NCI-H2196 (cell line): ENCODE measurements around the gene OR2T11.
"Not testable (repeated sequence)": the region's sequence is repeated elsewhere in the genome, so short reads cannot be mapped to it uniquely, and the experiment has no call there.

Experiments
- DNase-seq: peaks from one replicate; lab custom pipeline; 2025; ENCODE audit not compliant: unreplicated experiment; lab: John Stamatoyannopoulos, UW

OR2T11 gene, protein sequence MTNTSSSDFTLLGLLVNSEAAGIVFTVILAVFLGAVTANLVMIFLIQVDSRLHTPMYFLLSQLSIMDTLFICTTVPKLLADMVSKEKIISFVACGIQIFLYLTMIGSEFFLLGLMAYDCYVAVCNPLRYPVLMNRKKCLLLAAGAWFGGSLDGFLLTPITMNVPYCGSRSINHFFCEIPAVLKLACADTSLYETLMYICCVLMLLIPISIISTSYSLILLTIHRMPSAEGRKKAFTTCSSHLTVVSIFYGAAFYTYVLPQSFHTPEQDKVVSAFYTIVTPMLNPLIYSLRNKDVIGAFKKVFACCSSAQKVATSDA

DNA sequence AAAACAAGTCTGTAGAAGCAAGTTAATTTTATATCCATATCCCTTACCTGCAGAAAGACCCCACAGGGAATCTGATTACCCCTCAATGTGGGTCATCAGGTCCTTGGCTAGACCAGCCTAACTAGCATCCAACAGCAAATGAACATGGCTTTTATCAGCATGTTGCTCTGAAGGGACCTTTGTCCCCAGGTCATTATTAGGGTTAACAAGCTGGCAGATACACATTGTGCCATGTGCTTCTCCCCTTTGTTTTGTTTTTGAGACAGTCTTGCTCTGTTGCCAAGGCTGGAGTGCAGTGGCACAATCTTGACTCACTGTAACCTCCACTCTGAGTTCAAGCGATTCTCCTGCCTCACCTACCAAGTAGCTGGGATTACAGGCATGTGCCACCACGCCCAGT is at the start of gene OR2T11:
TSS of gene OR2T11 (minus strand) at position 101 of the 400 bp plus-strand sequence. CDS start 7,963 bp downstream, outside the sequence.
- not testable (repeated sequence) for DNase-seq

DNA sequence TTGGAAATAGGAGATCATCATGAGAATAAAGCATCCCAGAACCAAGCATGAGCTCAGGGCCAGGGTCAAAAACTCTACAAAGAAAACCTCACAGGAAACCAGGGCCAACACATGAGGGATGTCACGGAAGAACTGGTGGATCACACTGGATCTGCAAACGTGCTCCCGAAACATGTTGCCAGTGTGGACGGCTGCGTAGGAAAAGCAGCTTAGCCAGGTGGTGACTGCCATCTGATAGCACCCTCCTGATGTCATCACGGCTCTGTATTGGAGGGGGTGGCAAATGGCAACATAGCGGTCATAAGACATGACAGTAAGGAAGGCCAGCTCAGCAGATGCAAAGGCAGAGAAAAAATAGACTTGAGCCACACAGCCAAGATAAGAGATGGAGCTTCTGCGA is 46.8 kb upstream of the OR2T11 start:
- DNase-seq = no peak

DNA sequence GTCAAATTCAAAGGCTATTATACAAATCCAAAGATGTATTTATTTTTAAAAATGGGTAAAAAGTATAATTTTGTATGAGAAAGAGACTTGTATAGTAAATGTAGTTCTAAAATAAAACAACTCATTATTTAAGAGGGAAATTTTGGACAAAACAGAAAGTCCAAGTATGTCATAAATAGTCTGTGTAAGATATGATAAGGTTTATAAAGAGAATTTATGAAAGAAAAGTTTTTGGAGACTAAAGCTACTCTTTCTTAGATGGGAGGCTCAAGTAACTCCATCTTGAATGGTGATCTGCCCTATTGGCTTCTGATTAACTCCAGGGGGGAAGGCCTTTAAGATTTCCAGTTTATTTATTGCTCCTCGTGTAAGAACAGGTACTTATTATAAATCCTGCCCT is 35.1 kb upstream of the OR2T11 start:
- no peak for DNase-seq

DNA sequence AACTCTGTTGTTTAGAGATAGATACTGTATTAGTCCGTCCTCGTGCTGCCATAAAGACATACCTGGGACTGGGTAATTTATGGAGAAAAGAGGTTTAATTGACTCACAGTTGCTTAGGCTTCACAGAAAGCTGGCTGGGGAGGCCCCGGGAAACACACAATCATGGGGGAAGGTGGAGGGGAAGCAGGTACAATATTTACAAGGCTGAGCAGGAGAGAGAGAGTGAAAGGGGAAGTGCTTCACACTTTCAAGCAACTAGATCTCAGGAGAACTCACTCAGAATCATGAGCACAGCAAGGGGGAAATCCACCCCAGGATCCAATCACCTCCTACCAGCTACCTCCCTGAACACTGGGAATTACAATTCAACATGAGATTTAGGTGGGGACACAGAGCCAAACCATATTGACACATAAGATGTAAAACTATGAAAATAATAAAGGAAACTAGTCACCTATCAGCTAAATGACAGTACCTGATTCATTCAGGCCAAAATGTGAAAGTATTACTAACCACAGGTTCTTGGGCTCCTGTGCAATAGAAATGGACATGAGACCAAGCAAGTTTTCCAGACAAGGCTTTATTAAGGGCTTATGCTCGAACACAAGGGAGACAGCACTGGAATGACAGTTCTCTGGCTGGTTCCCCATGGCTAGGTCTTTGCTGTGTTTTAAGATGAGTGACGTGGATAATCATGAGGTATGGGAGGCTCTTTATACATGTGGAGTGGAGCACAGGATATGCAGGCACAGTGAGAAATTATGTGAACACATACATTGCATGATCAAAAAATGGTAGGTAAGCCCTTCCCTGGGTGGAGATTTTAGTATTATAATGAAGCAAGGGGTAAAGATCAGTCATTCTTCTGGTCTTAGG is 28.8 kb upstream of the OR2T11 start:
- not testable (repeated sequence) for DNase-seq

DNA sequence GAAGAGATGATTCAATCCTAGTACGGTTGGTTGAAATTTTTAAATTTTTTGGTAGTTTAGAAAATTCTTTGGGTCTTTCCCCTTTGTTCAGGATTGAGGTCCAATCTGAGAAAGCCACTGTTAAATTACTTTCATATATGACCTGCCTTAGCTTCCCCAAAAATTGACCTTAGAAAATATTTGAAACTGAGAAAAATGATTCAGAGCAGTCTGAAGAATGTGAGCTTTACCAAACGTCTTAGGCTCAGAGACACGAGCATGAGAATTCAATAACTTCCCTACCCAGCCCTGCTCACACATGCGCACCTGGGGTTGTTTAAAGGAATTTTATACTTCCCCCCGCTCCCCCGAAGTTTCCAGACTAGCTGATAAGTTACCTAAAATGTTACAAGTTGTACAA is 21.9 kb upstream of the OR2T11 start:
- not testable (repeated sequence) for DNase-seq

DNA sequence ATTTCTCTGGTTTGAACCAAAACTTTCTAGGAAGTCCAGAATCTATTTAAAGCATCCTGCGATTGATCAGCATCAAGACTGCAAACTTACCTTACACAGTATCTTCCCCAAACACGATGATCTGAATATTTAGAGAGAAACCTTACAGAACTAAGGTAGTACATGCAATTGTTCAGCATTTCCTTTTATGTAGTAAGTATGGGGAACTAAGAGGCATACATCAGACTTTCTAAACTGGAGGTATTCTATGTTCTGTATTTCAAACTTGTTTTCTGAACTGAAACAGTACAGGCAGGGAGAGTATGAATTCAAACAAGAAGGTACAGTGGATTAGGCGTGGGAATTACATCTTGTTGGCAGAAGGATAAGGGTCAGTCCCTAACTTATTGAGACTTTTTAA is 20.5 kb upstream of the OR2T11 start, which contains the start of gene OR2T27:
TSS of gene OR2T27 (minus strand) at position 175 of the 400 bp plus-strand sequence. CDS start 4,644 bp downstream, outside the sequence.
- DNase-seq = not testable (repeated sequence)

DNA sequence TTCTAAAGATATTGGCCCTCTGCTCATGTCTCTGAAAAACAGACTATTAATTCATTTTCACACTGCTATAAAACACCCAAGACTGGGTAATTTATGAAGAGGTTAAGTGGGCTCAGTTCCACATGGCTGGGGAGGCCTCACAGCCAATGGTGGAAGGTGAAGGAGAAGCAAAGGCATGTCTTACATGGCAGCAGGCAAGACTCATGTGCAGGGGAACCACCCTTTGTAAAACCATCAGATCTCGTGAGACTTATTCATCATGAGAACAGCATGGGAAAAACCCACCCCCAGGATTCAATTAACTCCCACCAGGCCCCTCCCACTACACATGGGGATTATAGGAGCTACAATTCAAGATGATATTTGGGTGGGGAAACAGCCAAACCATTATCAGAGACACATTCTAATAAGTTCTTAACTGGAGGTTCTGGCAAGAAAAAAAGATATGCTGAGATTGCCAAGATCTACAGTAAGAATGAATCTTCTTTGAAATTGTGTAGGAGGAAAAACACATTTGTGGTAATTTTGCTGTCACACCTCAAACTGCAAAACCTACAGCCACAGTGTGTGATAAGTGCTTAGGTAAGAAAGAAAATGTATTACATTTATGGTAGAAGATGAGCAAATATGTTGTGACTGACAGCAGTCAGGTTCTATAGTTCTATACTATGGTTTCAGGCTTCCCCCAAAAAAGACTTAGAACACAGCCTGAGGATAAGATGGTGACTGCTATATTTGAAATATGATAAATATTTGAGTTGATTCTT is 14.1 kb upstream of the OR2T11 start:
- not testable (repeated sequence) for DNase-seq

DNA sequence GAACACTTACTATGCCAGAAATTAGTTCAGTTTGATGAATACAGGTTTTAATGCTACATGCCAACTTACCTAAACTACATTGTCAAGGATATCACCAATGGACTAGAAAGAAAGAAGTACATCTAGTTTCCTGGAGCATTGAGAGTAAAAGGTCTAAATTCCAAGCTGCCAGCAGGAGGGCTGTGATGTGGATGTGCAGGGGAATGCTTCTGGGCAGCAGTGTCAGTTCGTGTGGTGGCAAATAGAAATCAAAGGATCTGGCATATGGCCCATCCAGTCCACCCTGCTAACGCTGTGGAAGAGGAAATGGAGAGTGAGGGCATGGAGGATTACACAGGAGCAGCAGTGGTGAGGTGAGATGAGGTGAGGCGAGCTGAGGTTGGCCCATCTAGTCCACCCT is 10.3 kb upstream of the OR2T11 start, which contains the start of gene OR2T35:
TSS of gene OR2T35 (minus strand) at position 101 of the 400 bp plus-strand sequence. CDS start 6,020 bp downstream, outside the sequence.
- DNase-seq = not testable (repeated sequence)

DNA sequence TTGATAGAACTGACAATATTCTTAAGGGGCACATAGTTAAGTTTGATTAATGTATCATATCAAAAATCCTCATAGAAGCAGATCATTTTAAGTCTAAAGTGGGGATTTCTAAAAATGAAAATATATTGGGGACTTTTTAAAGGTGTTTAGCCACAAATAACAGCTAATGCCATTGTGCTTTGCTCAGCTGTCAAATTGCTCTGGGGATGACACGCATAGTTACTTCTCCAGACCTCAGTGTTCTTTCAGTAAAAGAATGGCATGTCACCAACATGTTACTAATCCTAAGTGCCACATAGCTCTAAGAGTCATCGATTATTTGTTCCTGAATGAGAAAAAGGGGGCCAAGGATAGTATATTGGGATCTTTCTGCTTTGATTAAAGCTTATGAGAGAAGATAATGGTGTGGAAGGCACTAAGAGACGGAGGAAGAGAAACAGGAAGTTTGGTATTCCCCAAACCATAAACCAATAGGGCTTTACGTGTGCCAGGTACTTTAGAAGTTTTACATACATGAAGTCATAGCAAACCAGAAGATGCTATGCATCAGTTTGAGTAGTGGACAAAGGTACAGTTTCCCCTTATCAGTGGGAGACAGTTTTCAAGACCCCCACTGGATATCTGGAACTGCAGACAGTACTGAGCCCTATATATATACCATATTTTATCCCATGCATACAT is 8.2 kb upstream of the OR2T11 start:
- not testable (repeated sequence) for DNase-seq

DNA sequence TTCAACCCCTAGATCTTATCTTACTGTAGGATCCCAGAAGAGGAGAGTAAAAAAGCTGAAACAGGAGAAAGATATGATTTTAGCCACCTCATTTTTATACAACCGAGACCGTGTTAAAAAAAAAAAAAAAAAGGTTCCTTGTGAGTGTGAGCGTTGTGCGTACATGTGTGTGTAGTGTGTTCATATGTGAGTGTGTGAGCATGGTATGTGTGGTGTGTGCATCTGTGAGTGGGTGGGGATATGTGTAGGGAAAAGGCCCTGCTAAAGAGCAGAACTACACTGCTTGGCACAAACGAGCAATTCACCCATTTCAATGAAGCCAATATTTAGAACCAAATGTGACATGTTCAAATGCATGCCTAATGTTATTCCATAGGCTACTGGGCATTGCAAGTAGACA is 6.7 kb upstream of the OR2T11 start:
- DNase-seq = not testable (repeated sequence)

DNA sequence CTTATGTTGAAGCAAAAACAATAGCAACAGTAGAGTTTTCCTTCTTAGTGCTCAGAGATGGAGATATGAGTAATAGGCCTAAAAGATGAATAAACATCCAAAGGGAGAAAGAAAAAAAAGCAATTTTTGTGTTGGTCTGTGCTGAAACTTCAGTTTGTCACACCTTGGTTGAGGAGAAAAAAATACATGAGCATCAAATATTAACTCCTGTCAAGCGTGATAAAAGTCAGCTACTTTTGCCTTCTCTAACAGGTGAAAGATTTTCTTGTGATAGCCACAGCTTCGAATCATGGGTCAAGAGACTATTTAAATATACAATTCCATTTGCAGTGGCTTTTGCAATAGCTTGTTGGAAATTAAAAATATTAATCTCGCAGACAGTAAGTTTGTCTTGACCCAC is 6.0 kb upstream of the OR2T11 start:
- DNase-seq = not testable (repeated sequence)

DNA sequence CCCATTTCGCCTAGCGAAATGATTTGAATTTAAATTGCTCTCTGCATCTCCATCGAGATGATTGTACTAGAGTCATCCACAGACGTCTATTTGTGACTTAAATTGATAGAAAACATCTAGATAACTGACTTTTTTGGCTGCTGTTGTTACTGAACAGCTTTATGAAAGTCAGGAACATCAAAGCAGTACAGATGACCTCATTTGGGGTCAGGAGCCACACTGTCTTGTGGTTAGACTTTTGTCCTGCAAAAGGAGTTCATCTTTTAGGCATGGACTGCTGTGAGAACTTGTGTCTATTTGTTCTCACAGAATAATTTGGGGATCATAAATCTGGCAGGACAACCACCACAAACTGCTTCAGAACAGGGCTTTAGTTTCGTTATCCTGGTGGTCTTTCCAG is 4.8 kb upstream of the OR2T11 start:
- DNase-seq = not testable (repeated sequence)

DNA sequence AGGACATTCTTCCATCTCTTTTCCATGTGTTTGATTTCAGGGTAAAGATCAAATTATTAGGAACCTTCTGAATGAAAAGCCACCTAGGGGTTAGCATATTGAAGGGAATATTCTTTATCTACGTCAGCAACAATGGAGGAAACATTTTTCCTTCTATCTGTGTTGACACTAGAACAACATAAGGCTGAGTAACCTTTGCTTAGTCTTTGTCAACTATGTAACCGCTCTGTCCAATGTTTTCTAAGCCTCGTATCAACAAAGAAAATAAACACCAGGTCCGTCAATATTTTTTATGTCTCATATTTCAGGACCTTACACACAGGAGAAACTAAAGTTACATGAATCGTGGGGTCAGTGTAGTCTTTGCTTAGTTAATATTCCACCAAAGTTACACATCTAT is 1.7 kb upstream of the OR2T11 start:
- DNase-seq = not testable (repeated sequence)

DNA sequence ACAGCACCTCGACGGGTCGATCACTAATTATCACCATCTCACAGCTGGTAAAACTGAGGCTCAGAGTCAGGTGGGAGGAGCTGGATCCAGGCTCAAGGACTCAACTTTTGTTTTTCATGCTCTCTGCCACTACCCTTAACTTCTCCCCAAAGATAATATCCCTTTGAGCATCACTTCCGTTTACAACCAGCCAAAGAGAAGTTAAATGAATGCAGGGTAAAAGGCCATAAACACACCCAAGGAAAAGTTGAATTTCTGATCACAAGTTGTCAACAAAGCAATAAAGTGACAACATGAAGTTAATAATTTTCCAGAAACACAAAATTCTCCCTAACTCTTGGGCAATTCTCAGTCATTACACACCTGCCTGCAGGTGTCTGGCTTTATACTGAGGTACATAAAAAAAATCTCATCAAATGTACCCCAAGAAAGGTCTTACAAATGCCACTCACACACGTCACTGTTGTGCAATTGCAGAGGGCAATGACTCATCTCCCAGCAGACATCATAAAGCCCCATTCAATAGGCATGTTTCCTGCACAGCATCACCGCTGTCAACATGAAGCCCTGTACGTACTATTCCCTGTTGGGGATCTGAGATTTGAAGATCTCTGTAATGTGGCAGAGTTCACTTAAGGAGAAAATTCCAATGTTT is 3.4 kb downstream of the OR2T11 start:
- DNase-seq = no peak

DNA sequence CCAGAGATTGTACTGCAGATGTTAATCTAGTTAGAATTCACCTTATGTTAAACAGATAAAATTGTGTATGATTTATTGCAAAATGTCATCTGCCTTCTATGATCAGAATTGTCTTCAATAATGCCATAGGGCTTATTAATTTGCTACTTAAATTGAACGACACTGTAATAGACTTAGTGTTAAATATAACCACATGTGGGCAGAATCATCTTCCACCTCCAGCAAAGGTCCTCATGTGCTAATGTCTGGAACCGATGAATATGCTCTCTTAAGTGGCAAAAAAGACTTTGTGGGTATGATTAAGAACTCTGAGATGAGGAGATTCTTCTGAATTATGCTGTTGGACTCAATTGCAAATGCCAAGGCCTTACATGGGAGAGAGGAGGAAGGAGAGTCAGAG is 4.3 kb downstream of the OR2T11 start:
- no peak for DNase-seq

DNA sequence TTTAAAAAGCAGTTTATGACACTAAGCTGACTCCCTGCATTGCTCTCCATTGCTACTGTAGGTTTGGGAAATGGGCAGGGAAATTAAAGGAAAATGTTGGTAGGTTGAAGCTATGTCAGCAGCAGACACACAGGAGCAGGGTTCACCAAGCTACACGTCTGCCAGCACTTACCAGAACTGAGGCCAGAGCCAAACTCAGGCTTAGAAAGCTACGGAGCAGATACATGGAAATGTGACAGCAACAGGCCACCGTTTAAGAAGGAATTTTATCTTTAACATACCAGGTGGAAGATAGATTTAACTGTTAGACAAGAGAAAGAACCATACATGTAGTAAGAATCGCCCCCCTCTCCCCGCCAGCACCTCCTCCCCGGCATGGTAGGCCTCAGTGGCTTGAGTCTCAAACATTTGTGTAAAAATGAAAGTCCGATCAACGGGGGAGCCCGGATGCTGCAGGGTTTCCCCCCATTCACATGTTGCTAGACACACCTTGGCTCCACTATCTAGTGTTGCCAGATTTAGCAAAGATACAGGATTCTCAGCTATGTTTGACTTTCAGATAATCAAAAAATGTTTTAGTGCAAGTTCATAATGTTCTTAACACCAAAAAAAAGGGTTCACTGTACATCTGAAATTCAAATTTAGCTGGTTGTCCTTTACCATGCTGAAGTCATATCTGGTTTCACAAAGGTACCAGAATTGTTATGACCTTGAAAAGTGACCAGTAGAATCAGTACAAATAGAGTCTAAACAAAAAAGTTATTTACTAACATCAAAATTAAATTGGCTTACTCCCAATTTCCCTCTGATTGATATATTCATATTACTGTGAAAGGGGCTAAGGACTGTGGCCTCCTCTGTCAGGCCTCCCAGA is 6.7 kb downstream of the OR2T11 start:
- no peak for DNase-seq

DNA sequence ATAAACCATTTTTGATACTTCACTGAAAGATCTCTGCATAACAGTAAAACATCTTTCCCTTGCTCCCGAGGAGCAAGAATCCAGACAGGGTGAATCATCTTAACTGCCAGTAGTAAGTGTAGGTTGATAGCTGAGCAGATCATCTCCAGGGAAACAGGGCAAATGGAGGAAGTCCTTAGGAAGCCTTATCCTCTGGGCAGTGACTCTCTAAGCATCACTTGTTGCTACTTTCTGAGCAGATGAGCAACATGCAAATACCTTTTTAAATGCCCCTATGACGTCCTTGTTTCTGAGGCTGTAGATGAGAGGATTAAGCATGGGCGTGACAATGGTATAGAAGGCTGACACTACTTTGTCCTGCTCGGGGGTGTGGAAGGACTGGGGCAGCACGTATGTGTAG is 8.9 kb downstream of the OR2T11 start:
- no peak for DNase-seq

DNA sequence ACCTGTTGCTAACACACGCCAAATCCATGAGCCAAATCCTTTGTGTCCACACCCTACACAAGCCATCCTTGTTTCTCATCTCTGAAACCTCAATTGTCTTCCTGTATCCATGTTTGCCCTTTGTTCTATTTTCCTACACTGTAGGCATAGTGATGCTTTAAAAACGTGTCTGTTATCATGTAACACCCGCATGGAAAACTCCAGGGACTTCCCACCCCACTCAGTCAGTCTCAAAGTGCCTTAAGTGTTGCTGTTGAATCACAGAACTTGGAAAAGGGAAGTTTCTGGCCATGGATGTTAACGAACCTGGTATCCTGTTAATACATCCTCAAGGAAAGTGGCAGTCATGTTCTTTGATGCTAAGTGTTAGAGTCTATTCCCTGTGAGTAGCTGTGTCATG is 9.7 kb downstream of the OR2T11 start:
- no peak for DNase-seq

DNA sequence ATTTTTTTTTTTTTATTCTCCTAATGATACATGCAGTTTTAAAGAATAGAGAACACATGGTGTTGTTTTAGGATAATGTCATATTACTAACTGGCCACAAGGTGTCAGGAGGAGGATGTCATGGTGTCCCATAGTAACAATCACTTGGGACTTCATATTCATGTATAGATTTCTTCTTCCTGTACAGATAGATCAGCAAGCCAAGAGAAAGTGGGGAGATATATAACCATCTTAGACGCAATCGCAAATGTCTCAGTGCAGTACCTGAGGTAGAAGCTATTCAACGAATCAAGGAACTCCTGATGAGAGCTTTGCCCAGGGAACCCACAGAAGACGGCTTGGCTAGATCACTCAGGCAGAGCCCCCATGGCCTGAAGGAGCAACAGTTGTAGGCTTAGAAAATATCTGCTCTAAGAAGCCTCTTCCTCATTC is 12.3 kb downstream of the OR2T11 start:
- peak; percentile 0 for DNase-seq
